Lower leg skin (tissue), 3 donors: ENCODE measurements around the gene NMNAT3.

Experiments used
- POLR2A ChIP-seq, 2 donors: fragments of 450-650 bp; IDR thresholded peaks; one replicate each; pipeline ENCODE4 v1.6.1; 2016 to 2017; ENCODE audit warnings: antibody characterized with exemption in 2 of 2, mild to moderate bottlenecking in 1 of 2, moderate library complexity in 1 of 2
- TF ChIP-seq, protein P1 (sequence below), 3 donors: fragments of 450-650 bp; IDR thresholded peaks; one replicate each; pipeline ENCODE4 v1.5.1; 2016; ENCODE audit warnings: antibody characterized with exemption in 3 of 3, mild to moderate bottlenecking in 3 of 3, moderate library complexity in 2 of 3

DNA sequence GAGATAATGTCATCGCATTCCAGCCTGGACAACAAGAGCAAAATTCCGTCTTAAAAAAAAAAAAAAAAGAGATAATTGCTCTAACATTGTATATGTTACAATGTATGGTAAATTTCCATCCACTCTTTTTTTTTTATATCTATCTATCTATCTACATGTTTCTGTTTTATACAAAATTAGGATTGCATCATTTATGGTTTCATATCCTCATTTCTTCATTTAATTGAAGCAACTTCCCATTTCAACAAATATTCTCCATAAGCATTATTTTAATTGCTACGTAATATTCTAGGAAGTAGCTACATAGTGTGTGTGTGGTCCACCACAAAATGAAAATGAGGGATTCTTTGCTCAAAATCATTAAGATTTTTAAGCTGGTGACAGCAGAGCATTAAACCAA is 156.6 kb downstream of the NMNAT3 start:
- no peak for TF ChIP-seq POLR2A (IDR thresholded peaks at IDR 0.05)
- TF ChIP-seq, protein P1, sequence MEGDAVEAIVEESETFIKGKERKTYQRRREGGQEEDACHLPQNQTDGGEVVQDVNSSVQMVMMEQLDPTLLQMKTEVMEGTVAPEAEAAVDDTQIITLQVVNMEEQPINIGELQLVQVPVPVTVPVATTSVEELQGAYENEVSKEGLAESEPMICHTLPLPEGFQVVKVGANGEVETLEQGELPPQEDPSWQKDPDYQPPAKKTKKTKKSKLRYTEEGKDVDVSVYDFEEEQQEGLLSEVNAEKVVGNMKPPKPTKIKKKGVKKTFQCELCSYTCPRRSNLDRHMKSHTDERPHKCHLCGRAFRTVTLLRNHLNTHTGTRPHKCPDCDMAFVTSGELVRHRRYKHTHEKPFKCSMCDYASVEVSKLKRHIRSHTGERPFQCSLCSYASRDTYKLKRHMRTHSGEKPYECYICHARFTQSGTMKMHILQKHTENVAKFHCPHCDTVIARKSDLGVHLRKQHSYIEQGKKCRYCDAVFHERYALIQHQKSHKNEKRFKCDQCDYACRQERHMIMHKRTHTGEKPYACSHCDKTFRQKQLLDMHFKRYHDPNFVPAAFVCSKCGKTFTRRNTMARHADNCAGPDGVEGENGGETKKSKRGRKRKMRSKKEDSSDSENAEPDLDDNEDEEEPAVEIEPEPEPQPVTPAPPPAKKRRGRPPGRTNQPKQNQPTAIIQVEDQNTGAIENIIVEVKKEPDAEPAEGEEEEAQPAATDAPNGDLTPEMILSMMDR (IDR thresholded peaks at IDR 0.05) = no peak
